ENCODE measurements around the gene DCBLD2. TPM values are rescaled to one million over a fixed set of nuclear protein-coding genes. Genes with fewer than 3 reads are reported as not detected.

Gene DCBLD2
- total RNA-seq, 1 donor from 2014 or later, result 36.5 TPM

GRCh38 chr3:98906230-98906629 lies 4.7 kb upstream of the DCBLD2 start:
- intact Hi-C loops (cut with DNase I), result no loop called here
- Histone ChIP-seq H3K4me3 (no peak overlapping the region), H3K9me3 (no peaks in the 10 kb centered on the region), H3K36me3 (no peaks in the 10 kb centered on the region), H3K4me1 (peaks cover 5% of the 10 kb centered on the region), H3K27ac (no peak overlapping the region), H3K27me3 (ENCODE audit: low read depth) (no peaks in the 10 kb centered on the region)
- no peak for ATAC-seq
- DNase-seq, result no peak
- no peak for TF ChIP-seq CTCF (IDR thresholded peaks at IDR 0.05)

GRCh38 chr3:98903705-98904481 lies 2.4 kb upstream of the DCBLD2 start:
- Histone ChIP-seq H3K9me3 (no peaks in the 10 kb centered on the region), H3K27me3 (ENCODE audit: low read depth) (no peaks in the 10 kb centered on the region), H3K27ac (no peak overlapping the region), H3K4me1 (peaks cover 25% of the 10 kb centered on the region), H3K4me3 (no peak overlapping the region), H3K36me3 (no peaks in the 10 kb centered on the region)
- ATAC-seq (no peak), DNase-seq (no peak)
- no peak for TF ChIP-seq CTCF (IDR thresholded peaks at IDR 0.05)
- intact Hi-C loops (cut with DNase I), result no loop called here

GRCh38 chr3:98903099-98903498 lies 1.6 kb upstream of the DCBLD2 start:
- intact Hi-C loops (cut with DNase I), result no loop called here
- DNase-seq, result no peak
- no peak for TF ChIP-seq CTCF (IDR thresholded peaks at IDR 0.05)

GRCh38 chr3:98902351-98902740 lies 851 bp upstream of the DCBLD2 start:
- no peak for ATAC-seq
- DNase-seq, result no peak
- no peak for TF ChIP-seq CTCF (IDR thresholded peaks at IDR 0.05)
- peaks cover 34% of the 10 kb centered on the region for H3K4me1 ChIP-seq
- peak overlapping the region; percentile 85 for H3K27ac ChIP-seq
- intact Hi-C loops (cut with DNase I), result no loop called here
- H3K27me3 ChIP-seq (ENCODE audit: low read depth), result no peaks in the 10 kb centered on the region
- H3K36me3 ChIP-seq, result no peaks in the 10 kb centered on the region
- H3K4me3 ChIP-seq, result peak overlapping the region; percentile 82
- H3K9me3 ChIP-seq, result no peaks in the 10 kb centered on the region

More at GRCh38 chr3:98903099-98903498, 1.6 kb upstream of the DCBLD2 start:
- no peak for ATAC-seq
- no peaks in the 10 kb centered on the region for H3K9me3 ChIP-seq
- H3K27me3 ChIP-seq (ENCODE audit: low read depth), result no peaks in the 10 kb centered on the region
- H3K27ac ChIP-seq, result no peak overlapping the region
- H3K4me1 ChIP-seq, result peaks cover 32% of the 10 kb centered on the region
- H3K4me3 ChIP-seq, result no peak overlapping the region
- no peaks in the 10 kb centered on the region for H3K36me3 ChIP-seq

GRCh38 chr3:98901119-98901391 lies 440 bp downstream of the DCBLD2 start:
- H3K27me3 ChIP-seq (ENCODE audit: low read depth), result no peaks in the 10 kb centered on the region
- H3K4me3 ChIP-seq, result peak overlapping the region; percentile 82
- H3K4me1 ChIP-seq, result peaks cover 34% of the 10 kb centered on the region
- peak; percentile 87 to 88 for ATAC-seq
- intact Hi-C loops (cut with DNase I), result no loop called here
- no peaks in the 10 kb centered on the region for H3K9me3 ChIP-seq
- no peak for TF ChIP-seq CTCF (IDR thresholded peaks at IDR 0.05)
- H3K27ac ChIP-seq, result peak overlapping the region; percentile 85
- H3K36me3 ChIP-seq, result no peaks in the 10 kb centered on the region
- peak; percentile 62 for DNase-seq

Measured in lower lobe of right lung (tissue), 2 donors.